CD8-positive, alpha-beta memory T cell (primary cell): ENCODE results near the gene HIVEP2. TPM values are rescaled to one million over a fixed set of nuclear protein-coding genes. Genes with fewer than 3 reads are reported as not detected.
A peak's percentile ranks its signal among the peaks of the same experiment; 100 is the strongest.

Experiments used
- CTCF ChIA-PET: fragments of 350-600 bp; sonication (Branson Sonifier 250); formaldehyde crosslinking; loops from one replicate; lab custom pipeline; 2021; ENCODE audit warnings: antibody characterized with exemption; lab: Charles Lee
- POLR2A ChIA-PET: fragments of 350-600 bp; sonication (Branson Sonifier 250); formaldehyde crosslinking; loops from one replicate; lab custom pipeline; 2021; ENCODE audit warnings: antibody characterized with exemption; lab: Charles Lee
- DNase-seq, 5 donors: peaks; one replicate each; pipeline versions ENCODE4 v3.0.0 to v3.0.0-alpha.2; 2020 to 2022; ENCODE audit warnings: mixed read lengths in 1 of 5
- H3K27ac ChIP-seq: one replicate; pipeline ENCODE4 v1.7.0; 2013; ENCODE audit warnings: low read depth, mild to moderate bottlenecking, low read length, moderate library complexity
- H3K27me3 ChIP-seq: 2 replicates; pipeline ENCODE4 v1.7.0; 2013; ENCODE audit warnings: low read length, mild to moderate bottlenecking; ENCODE audit not compliant: insufficient read depth, poor library complexity, severe bottlenecking
- H3K36me3 ChIP-seq: 2 replicates; pipeline ENCODE4 v1.7.0; 2013; ENCODE audit warnings: mild to moderate bottlenecking, low read length, moderate library complexity; ENCODE audit not compliant: insufficient read depth
- H3K4me1 ChIP-seq: 2 replicates; pipeline ENCODE4 v1.7.0; 2013; ENCODE audit warnings: mild to moderate bottlenecking, low read length, moderate library complexity; ENCODE audit not compliant: insufficient read depth
- H3K4me3 ChIP-seq: 2 replicates; pipeline ENCODE4 v1.7.0; 2013; ENCODE audit warnings: mild to moderate bottlenecking, low read length
- H3K9me3 ChIP-seq: 2 replicates; pipeline ENCODE4 v1.7.0; 2013; ENCODE audit warnings: mild to moderate bottlenecking, low read length
- H3K27ac Mint-ChIP-seq, 8 donors: one replicate each; pipeline ENCODE4 v1.8.0; 2020 to 2021; ENCODE audit warnings: mixed read lengths in 8 of 8, mild to moderate bottlenecking in 6 of 8, inconsistent platforms in 3 of 8, moderate library complexity in 3 of 8
- H3K27me3 Mint-ChIP-seq, 2 donors: one replicate each; pipeline ENCODE4 v1.8.0; 2020 to 2021; ENCODE audit warnings: mixed read lengths in 2 of 2, mild to moderate bottlenecking in 1 of 2, moderate library complexity in 1 of 2
- H3K36me3 Mint-ChIP-seq, 3 donors: one replicate each; pipeline ENCODE4 v1.8.0; 2020 to 2021; ENCODE audit warnings: mixed read lengths in 3 of 3, inconsistent platforms in 1 of 3, mild to moderate bottlenecking in 1 of 3
- H3K4me1 Mint-ChIP-seq, 3 donors: one replicate each; pipeline ENCODE4 v1.8.0; 2020 to 2021; ENCODE audit warnings: mixed read lengths in 3 of 3, inconsistent platforms in 1 of 3, mild to moderate bottlenecking in 1 of 3
- H3K4me3 Mint-ChIP-seq, 7 donors: one replicate each; pipeline ENCODE4 v1.8.0; 2020 to 2021; ENCODE audit warnings: mixed read lengths in 7 of 7, mild to moderate bottlenecking in 6 of 7, moderate library complexity in 4 of 7, inconsistent platforms in 2 of 7
- H3K9me3 Mint-ChIP-seq, 5 donors: one replicate each; pipeline ENCODE4 v1.8.0; 2020 to 2022; ENCODE audit warnings: mixed read lengths in 5 of 5, mild to moderate bottlenecking in 3 of 5, moderate library complexity in 2 of 5, inconsistent platforms in 1 of 5
- polyA plus RNA-seq: library from polyadenylated mRNA; unstranded; fragments of 300-500 nt; fragmentation: Illumina TruSeq; gene quantifications from one replicate; pipeline ENCODE4 v1.2.3, GENCODE V29; 2021
- total RNA-seq, 2 experiments: library from RNA; stranded (reverse); gene quantifications; one replicate each; pipeline ENCODE4 v1.2.3, GENCODE V29; 2021

The HIVEP2 gene
- total and polyA plus RNA-seq, 3 experiments from 2014 or later = 15.4 to 37.2 (median 37.1) TPM

DNA sequence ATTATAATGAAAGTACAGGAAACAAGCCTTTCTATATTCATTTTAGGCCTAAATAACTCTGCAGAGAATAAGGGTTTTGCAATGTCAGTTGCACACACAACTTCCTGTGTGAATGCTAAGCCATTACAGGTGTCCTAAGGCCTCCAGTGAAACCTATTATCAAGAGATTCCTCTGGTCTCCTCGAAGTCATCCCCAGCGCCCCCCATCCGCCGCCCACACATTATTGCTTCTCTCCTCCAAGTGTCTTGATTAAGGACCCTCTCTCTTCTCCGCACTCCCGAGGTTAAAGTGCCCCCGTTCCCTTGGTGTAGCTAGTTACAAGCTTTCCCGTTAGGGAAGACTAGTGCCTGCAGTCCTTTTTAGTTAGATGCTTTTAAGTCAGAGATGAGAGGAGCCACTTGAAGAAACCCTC lies 1.3 kb downstream of the HIVEP2 start:
- H3K36me3 ChIP-seq = no peaks in the 10 kb centered on the region
- DNase-seq = peak; percentile 16 to 79 (median 63)
- H3K4me3 ChIP-seq = peak overlapping the region; percentile 79
- H3K36me3 Mint-ChIP-seq = peaks cover 0 to 18% (median 2%) of the 10 kb centered on the region in 3 donors
- ChIA-PET CTCF (interaction anchor here (1.2 to 1.9 kb wide), 9 partner anchors 8 to 89 kb away, joined by 3 to 16 read pairs (median 6); no protein-coding TSS in a partner anchor), POLR2A (interaction anchor here (0.8 to 4.0 kb wide), 8 partner anchors 8 to 88 kb away, joined by 3 to 44 read pairs (median 4); no protein-coding TSS in a partner anchor)
- peaks cover 60 to 65% (median 62%) of the 10 kb centered on the region in 3 donors for H3K4me1 Mint-ChIP-seq
- peaks cover 58% of the 10 kb centered on the region for H3K4me1 ChIP-seq
- peak overlapping the region; percentile 98 for H3K27ac ChIP-seq
- H3K27me3 Mint-ChIP-seq = peaks cover 0 to 4% of the 10 kb centered on the region in 2 donors
- H3K27ac Mint-ChIP-seq = peak overlapping the region; percentile 98 to 100 (median 100)
- H3K9me3 ChIP-seq = no peaks in the 10 kb centered on the region
- peak overlapping the region; percentile 94 to 100 (median 99) for H3K4me3 Mint-ChIP-seq
- H3K27me3 ChIP-seq = no peaks in the 10 kb centered on the region
- peaks cover 0 to 3% (median 2%) of the 10 kb centered on the region in 5 donors for H3K9me3 Mint-ChIP-seq

GRCh38 chr6:142942805-142943227 lies 2.2 kb downstream of the HIVEP2 start:
- CTCF ChIA-PET = interaction anchor here (0.8 to 1.9 kb wide), 9 partner anchors 7 to 135 kb away, joined by 3 to 16 read pairs (median 6); no protein-coding TSS in a partner anchor
- peaks cover 63 to 68% (median 66%) of the 10 kb centered on the region in 3 donors for H3K4me1 Mint-ChIP-seq
- Histone ChIP-seq H3K36me3 (no peaks in the 10 kb centered on the region), H3K4me1 (peaks cover 60% of the 10 kb centered on the region), H3K27ac (peak overlapping the region; percentile 10), H3K4me3 (peak overlapping the region; percentile 79), H3K27me3 (no peaks in the 10 kb centered on the region), H3K9me3 (no peaks in the 10 kb centered on the region)
- POLR2A ChIA-PET = interaction anchor here (0.9 to 4.0 kb wide), 6 partner anchors 7 to 87 kb away, joined by 4 to 44 read pairs (median 4); no protein-coding TSS in a partner anchor
- peak in 2 of 5 donors; percentile 34 to 42 for DNase-seq
- peaks cover 0 to 4% of the 10 kb centered on the region in 2 donors for H3K27me3 Mint-ChIP-seq
- peak overlapping the region; percentile 94 to 100 (median 99) for H3K4me3 Mint-ChIP-seq
- H3K36me3 Mint-ChIP-seq = peaks cover 0 to 18% (median 2%) of the 10 kb centered on the region in 3 donors
- peak overlapping the region; percentile 98 to 100 (median 99) for H3K27ac Mint-ChIP-seq
- peaks cover 0 to 3% (median 2%) of the 10 kb centered on the region in 5 donors for H3K9me3 Mint-ChIP-seq

DNA sequence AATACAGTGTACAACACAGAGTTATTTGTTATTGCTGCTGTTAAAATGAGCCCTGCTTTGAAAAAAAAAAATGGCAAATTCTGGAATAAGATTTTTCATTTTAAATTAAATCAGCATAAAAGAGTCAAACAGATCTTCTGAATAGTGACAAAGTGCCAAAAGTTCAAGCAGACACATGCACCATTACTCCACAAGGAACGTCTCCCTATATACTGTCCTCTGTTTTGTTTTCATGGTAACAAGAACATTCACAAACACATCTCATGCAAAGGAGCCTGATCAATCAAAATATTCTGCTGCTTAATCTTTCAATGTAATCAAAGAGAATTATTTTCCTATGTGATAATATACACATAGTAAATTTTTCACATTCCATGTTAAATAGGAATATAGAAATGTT lies 2.7 kb downstream of the HIVEP2 start:
- no peaks in the 10 kb centered on the region for H3K27me3 ChIP-seq
- POLR2A ChIA-PET = interaction anchor here (4.0 kb wide), 1 partner anchor 15 kb away, joined by 44 read pairs; no protein-coding TSS in a partner anchor
- peaks cover 0 to 3% (median 2%) of the 10 kb centered on the region in 5 donors for H3K9me3 Mint-ChIP-seq
- CTCF ChIA-PET = interaction anchor here (0.7 to 1.9 kb wide), 4 partner anchors 11 to 40 kb away, joined by 3 to 16 read pairs (median 6); no protein-coding TSS in a partner anchor
- DNase-seq = no peak
- H3K36me3 ChIP-seq = no peaks in the 10 kb centered on the region
- peak overlapping the region; percentile 98 to 100 (median 99) for H3K27ac Mint-ChIP-seq
- H3K9me3 ChIP-seq = no peaks in the 10 kb centered on the region
- H3K27me3 Mint-ChIP-seq = peaks cover 0 to 4% of the 10 kb centered on the region in 2 donors
- peak overlapping the region; percentile 79 for H3K4me3 ChIP-seq
- peak overlapping the region; percentile 10 for H3K27ac ChIP-seq
- H3K4me3 Mint-ChIP-seq = peak overlapping the region; percentile 94 to 100 (median 99)
- H3K4me1 ChIP-seq = peaks cover 65% of the 10 kb centered on the region
- H3K36me3 Mint-ChIP-seq = peaks cover 0 to 19% (median 2%) of the 10 kb centered on the region in 3 donors
- peaks cover 67 to 70% (median 69%) of the 10 kb centered on the region in 3 donors for H3K4me1 Mint-ChIP-seq

DNA sequence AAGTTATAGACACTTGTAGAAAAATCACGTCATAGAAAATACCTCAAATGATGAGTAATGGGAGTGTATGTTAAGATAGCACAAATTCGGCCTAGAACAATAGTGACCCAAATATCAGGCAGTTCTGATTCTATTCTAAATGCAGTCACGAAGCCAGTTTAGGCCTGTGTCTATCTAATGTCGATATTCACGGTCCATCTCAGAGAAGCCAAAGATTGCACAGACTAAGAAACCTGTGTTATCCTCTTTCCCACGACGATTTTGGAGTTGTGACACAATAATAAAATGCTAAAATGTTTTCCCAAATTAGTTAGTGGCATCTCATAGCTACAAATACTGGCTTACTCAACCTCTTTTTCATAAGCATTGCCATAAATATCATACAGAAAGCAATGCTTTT lies 4.0 kb downstream of the HIVEP2 start:
- no peaks in the 10 kb centered on the region for H3K9me3 ChIP-seq
- DNase-seq = no peak
- no peaks in the 10 kb centered on the region for H3K27me3 ChIP-seq
- peak overlapping the region; percentile 68 to 100 (median 99) for H3K4me3 Mint-ChIP-seq
- CTCF ChIA-PET = interaction anchor here (1.6 kb wide), 1 partner anchor 14 kb away, joined by 7 read pairs; no protein-coding TSS in a partner anchor
- POLR2A ChIA-PET = interaction anchor here (4.0 kb wide), 1 partner anchor 14 kb away, joined by 44 read pairs; no protein-coding TSS in a partner anchor
- peak overlapping the region; percentile 94 to 100 (median 99) for H3K27ac Mint-ChIP-seq
- H3K36me3 Mint-ChIP-seq = peaks cover 0 to 17% (median 2%) of the 10 kb centered on the region in 3 donors
- peaks cover 74 to 82% (median 81%) of the 10 kb centered on the region in 3 donors for H3K4me1 Mint-ChIP-seq
- H3K27ac ChIP-seq = no peak overlapping the region
- H3K4me3 ChIP-seq = no peak overlapping the region
- H3K4me1 ChIP-seq = peaks cover 75% of the 10 kb centered on the region
- peaks cover 0 to 3% (median 2%) of the 10 kb centered on the region in 5 donors for H3K9me3 Mint-ChIP-seq
- H3K36me3 ChIP-seq = no peaks in the 10 kb centered on the region
- H3K27me3 Mint-ChIP-seq = peaks cover 0 to 4% of the 10 kb centered on the region in 2 donors

GRCh38 chr6:142940487-142940886 lies 4.5 kb downstream of the HIVEP2 start:
- Mint-ChIP-seq H3K27ac (peak overlapping the region; percentile 94 to 100 (median 99)), H3K36me3 (peaks cover 0 to 19% (median 2%) of the 10 kb centered on the region in 3 donors), H3K27me3 (peaks cover 0 to 4% of the 10 kb centered on the region in 2 donors), H3K4me1 (peaks cover 78 to 87% (median 86%) of the 10 kb centered on the region in 3 donors), H3K4me3 (peak overlapping the region; percentile 68 to 100 (median 99)), H3K9me3 (peaks cover 0 to 3% (median 2%) of the 10 kb centered on the region in 5 donors)
- peaks cover 81% of the 10 kb centered on the region for H3K4me1 ChIP-seq
- ChIA-PET CTCF (interaction anchor here (1.6 kb wide), 1 partner anchor 14 kb away, joined by 7 read pairs; no protein-coding TSS in a partner anchor), POLR2A (interaction anchor here (2.4 to 4.0 kb wide), 2 partner anchors 14 kb away, joined by 15 to 44 read pairs; no protein-coding TSS in a partner anchor)
- H3K9me3 ChIP-seq = no peaks in the 10 kb centered on the region
- H3K27ac ChIP-seq = no peak overlapping the region
- H3K4me3 ChIP-seq = no peak overlapping the region
- no peaks in the 10 kb centered on the region for H3K27me3 ChIP-seq
- no peaks in the 10 kb centered on the region for H3K36me3 ChIP-seq
- no peak for DNase-seq

GRCh38 chr6:142938510-142938909 lies 6.5 kb downstream of the HIVEP2 start:
- no peak overlapping the region for H3K27ac ChIP-seq
- peak overlapping the region; percentile 61 to 81 (median 77) for H3K4me3 Mint-ChIP-seq
- no peaks in the 10 kb centered on the region for H3K9me3 Mint-ChIP-seq
- POLR2A ChIA-PET = interaction anchor here (0.9 to 2.4 kb wide), 2 partner anchors 8 to 12 kb away, joined by 3 to 15 read pairs; no protein-coding TSS in a partner anchor
- CTCF ChIA-PET = interaction anchor here (1.3 to 1.6 kb wide), 2 partner anchors 17 to 26 kb away, joined by 3 to 4 read pairs; no protein-coding TSS in a partner anchor
- H3K4me3 ChIP-seq = no peak overlapping the region
- no peaks in the 10 kb centered on the region for H3K27me3 Mint-ChIP-seq
- no peak for DNase-seq
- peaks cover 0 to 15% (median 3%) of the 10 kb centered on the region in 3 donors for H3K36me3 Mint-ChIP-seq
- H3K4me1 ChIP-seq = peaks cover 97% of the 10 kb centered on the region
- H3K4me1 Mint-ChIP-seq = peaks cover 88 to 100% (median 100%) of the 10 kb centered on the region in 3 donors
- no peaks in the 10 kb centered on the region for H3K9me3 ChIP-seq
- no peaks in the 10 kb centered on the region for H3K27me3 ChIP-seq
- H3K27ac Mint-ChIP-seq = peak overlapping the region; percentile 55 to 99 (median 83)
- H3K36me3 ChIP-seq = no peaks in the 10 kb centered on the region

- ChIA-PET POLR2A (interaction anchor here (0.9 to 2.4 kb wide), 2 partner anchors 9 to 11 kb away, joined by 3 to 15 read pairs; no protein-coding TSS in a partner anchor), CTCF (interaction anchor here (1.3 kb wide), 1 partner anchor 17 kb away, joined by 3 read pairs; no protein-coding TSS in a partner anchor)
- Histone ChIP-seq H3K9me3 (no peaks in the 10 kb centered on the region), H3K27ac (no peak overlapping the region), H3K36me3 (no peaks in the 10 kb centered on the region), H3K4me3 (no peak overlapping the region), H3K4me1 (peaks cover 97% of the 10 kb centered on the region), H3K27me3 (no peaks in the 10 kb centered on the region)
- Mint-ChIP-seq H3K4me1 (peaks cover 88 to 100% (median 100%) of the 10 kb centered on the region in 3 donors), H3K27ac (peak overlapping the region; percentile 55 to 99 (median 83)), H3K9me3 (no peaks in the 10 kb centered on the region), H3K27me3 (no peaks in the 10 kb centered on the region), H3K36me3 (peaks cover 0 to 15% (median 3%) of the 10 kb centered on the region in 3 donors), H3K4me3 (peak overlapping the region; percentile 61 to 81 (median 77))
- no peak for DNase-seq
Observed at GRCh38 chr6:142937986-142938385, 7.0 kb downstream of the HIVEP2 start.
